Astrocyte of the cerebellum (primary cell): ENCODE measurements around the gene SERF1B.
"Not testable (repeated sequence)": the region's sequence is repeated elsewhere in the genome, so short reads cannot be mapped to it uniquely, and the experiment has no call there.

Source experiments
- DNase-seq: peaks from one replicate; pipeline ENCODE4 v3.0.0-alpha.2; 2011; ENCODE audit warnings: low read depth
- H3K4me3 ChIP-seq: 2 replicates; pipeline ENCODE4 v1.5.1; 2011; ENCODE audit warnings: mild to moderate bottlenecking, low read depth, low read length, moderate library complexity
- in situ Hi-C: cut with HindIII; loops from 2 replicates; pipeline ENCODE4 v1.10.0; 2017; ENCODE audit warnings: low sequenced_read_pairs

Gene SERF1B

DNA sequence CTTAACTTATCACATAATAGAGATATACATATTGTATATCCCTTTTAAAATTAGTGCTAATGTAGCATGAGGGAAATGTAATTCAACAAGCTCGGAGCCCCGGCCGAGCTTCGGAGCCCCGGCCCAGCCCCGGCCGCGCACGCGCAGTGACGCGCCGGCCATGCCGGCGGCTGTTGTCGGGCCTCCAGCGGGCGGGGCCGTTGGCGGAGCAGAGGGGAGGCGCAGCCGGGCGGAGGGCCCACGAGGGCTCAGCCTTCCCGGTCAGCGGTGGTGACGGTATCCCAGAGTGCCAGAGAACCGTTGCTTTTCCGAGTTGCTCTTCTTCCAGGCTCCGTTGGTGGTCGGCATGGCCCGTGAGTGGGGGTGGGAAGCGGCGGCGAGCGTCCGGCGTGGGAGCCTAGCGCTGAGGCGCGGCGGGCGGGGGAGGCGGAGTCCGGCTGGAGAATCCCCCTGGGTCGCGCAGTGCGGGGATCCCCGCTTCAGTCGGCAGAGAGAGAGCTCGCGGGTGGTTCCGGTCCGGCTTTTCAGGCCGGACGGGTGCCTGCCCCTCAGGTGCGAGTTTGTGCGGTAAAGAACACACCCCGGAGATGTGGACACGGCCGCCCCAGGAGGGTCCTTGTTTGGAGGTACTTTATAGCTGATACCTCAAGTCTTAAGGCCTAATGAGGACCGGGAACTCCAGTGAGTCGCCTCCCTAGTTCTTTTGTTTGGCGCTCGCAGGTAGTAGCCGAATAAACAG, at the start of gene SERF1B:
SERF1B (plus strand) TSS at position 146 of the 739 bp plus-strand sequence; CDS start at position 347, 201 bp downstream.
- in situ Hi-C loops, DNase-seq, H3K4me3 ChIP-seq: not testable (repeated sequence)

DNA sequence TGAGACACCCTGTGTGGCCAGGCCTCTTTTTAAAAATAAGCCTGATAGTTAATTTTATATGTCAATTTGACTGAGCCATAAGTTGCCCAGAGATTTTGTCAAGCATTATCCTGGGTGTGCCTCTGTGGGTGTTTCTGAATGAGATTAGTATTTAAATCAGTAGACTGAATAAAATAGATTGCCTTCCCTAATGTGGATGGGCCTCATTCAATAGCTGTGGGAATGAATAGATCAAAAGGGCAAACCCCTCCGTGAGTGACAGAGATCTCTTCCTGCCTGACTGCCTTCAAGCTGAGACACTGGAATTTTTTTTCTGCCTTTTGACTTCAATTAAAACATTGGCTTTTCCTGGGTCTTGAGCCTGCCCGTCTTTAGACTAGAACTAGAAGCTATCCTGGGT, 33.3 kb upstream of the SERF1B start:
- DNase-seq, H3K4me3 ChIP-seq, in situ Hi-C loops: not testable (repeated sequence)

DNA sequence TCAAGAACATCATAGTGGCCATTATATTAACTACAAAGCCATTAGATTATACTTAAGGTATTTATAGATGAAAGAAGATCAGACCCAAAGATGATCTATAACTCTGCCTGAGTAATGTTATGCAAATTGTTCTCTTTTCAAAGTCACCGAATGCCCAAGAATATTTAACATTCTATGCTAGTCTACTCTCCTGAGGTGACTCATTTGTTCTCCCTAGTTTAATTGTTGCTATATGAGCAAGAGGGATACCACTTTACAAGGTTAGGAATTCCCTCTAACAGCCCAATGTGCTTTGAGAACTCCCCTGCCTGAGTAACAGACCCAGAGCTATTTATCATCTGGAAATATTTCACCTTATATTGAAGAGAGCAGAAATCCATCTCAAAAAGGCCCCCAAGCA, 29.5 kb upstream of the SERF1B start:
- H3K4me3 ChIP-seq, in situ Hi-C loops, DNase-seq: not testable (repeated sequence)

DNA sequence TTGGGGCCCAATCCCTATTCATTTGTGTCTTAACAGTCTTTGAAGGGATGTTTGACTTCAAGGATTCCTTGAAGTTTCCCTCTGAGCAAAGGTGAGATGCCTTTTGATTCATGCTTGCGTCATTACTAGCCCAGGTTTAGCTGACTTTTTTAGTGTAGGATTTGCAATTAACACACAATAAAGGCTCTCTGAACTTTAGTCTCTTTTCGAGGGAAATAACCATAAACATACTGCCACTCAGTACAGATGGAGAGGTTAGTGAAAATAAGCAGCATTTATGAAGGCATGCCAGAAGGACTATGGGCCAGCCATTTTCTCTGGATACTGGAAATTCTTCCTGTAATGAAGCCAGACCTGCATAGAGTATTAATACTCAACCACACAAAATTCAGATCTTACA, 4.4 kb upstream of the SERF1B start:
- DNase-seq, H3K4me3 ChIP-seq, in situ Hi-C loops: not testable (repeated sequence)

DNA sequence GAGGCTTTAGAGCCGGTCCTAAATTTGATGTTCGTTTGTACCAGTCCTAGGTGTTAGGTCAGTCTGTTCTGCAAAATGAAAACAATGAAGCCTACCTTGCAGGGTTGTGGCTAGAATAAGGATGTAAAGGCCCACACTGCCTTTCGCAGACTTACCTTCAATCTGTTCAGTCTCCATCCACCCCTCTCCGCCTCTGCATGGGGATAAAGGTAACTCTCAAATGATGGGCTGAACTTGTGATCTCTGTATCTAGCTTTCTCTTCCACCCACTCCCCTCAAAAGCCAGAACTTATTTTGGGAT, 744 bp downstream of the SERF1B start:
- H3K4me3 ChIP-seq, DNase-seq, in situ Hi-C loops: not testable (repeated sequence)

DNA sequence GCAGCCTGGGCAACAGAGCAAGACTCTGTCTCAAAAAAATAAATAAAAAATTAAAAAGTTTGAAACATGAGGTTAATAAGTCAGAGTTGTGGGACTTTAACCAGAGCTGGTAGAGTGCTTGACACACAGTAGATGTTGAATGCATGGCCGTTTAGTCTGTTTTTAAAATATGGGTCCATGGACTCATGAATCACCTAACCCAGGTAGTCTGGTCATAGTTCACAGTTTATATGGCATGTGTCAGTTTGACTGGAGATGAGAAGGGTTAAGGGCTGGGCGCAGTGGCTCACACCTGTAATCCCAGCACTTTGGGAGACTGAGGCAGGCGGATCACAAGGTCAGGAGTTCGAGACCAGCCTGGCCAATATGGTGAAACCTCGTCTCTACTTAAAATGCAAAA, 6.2 kb downstream of the SERF1B start:
- DNase-seq, H3K4me3 ChIP-seq, in situ Hi-C loops: not testable (repeated sequence)

DNA sequence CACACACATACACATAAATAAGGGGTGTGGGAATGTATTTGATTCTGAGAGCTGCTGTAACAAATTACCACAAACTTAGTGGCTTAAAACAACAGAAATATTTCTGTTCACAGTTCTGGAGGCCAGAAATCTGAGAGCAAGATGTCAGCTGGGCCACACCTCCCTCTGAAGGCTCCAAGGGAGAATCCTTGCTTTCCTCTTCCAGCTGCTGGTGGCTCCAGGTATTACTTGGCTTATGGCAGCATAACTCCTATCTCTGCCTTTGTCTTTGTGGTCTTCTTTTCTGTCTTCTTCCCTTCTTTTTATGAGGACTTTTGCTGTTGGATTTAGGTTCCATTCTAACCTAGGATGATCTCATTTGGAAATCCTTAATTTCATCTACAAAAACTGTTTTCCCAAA, 16.4 kb downstream of the SERF1B start:
- in situ Hi-C loops, H3K4me3 ChIP-seq, DNase-seq: not testable (repeated sequence)

DNA sequence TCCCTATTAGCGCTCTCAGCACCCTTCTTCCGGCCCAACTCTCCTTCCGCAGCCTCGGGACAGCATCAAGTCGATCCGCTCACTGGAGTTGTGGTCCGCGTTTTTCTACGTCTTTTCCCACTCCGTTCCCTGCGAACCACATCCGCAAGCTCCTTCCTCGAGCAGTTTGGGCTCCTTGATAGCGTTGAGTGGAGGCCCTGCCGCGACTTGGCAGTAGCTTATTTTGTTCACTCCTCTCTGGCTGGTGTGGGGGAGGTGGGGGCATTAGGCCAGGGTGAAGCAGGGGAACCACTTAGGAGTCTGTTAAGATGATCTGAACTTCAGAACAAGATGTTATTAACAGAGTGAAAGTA, 24.7 kb downstream of the SERF1B start:
- DNase-seq, H3K4me3 ChIP-seq, in situ Hi-C loops: not testable (repeated sequence)

DNA sequence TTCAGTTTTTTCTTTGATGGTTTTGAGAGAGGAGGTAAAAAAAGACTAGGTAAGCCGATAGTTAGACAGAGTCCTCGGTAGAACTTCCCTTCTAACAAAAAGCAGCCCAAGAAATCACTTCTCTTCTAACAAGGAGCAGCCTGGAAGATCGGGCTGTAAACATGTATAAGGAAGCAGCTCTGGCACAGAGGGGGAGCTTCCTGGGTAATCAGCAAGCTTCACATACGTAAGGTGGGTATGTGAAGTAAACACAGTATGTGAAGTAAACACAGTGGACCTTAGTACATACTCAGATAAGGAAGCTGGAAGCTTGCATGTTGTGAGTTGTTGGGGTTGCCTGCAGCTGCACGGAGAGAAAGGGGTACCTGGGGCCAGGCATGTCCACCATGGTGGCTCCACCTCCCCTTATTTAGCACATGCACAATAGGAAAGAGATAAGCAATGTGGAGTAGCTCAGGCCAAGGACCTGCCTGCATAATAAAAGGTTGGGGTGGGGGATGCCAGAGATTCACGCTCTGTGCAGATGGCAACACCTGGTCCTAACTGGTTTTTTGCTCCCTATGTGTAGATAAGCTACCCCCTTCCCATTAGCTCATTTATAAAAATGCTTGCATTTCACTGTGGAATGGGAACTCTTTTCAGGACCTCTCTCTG, 31.4 kb downstream of the SERF1B start:
- H3K4me3 ChIP-seq, in situ Hi-C loops, DNase-seq: not testable (repeated sequence)

DNA sequence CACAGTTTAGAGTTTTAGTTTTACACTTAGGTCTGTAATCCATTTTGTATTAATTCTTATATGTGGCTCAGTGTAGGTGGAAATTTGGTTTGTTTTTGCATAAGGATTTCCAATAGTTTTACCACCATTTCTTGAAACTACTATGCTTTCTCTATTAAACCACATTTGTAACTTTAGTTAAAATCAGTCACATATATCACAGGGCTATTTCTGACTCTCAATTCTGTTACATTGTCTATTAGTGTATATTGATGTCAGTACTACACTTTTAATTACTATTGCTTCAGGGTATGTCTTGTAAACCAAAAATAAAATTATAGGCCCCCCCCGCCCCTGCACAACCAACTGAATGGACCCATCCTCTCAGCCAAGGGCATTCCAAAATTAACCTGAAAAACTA, 32.1 kb downstream of the SERF1B start:
- in situ Hi-C loops, DNase-seq, H3K4me3 ChIP-seq: not testable (repeated sequence)

DNA sequence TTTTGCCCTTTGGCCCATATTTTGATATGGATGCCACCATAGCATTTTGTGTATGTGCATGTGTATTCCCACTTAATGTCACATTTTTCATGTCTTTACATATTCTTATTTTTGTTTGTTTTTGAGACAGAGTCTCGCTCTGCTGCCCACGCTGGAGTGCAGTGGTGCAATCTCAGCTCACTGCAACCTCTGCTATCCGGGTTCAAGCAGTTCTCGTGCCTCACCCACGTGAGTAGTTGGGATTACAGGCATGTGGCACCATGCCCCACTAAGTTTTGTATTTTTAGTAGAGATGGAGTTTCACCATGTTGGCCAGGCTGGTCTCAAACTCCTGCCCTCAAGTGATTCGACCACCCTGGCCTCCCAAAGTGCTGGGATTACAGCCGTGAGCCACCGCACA, 52.6 kb downstream of the SERF1B start:
- in situ Hi-C loops, result not testable (repeated sequence)

DNA sequence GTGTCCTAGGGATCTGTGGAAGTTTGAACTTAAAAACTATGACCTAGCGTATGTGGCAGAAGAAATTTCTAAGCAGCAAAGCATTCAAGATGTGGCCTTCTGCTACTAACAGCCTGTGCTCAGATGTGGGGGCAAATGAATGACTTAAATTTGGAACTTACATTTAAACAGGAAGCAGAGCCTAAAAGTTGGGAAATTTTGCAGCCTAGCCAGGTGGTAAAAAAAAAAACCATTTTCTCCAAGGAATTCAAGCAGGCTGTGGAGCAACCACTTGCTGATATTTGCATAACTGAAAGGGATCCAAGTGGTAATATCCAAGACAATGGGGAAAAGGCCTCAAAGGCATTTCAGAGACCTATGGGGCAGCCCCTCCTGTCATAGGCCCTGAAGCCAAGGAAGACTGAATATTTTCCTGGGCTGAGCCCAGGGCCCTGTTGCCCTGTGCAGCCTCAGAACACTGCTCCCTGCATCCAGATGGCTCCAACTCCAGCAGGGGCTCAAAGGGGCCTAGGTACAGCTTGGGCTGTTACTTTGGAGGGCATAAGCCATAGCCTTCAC, 63.9 kb downstream of the SERF1B start:
- H3K4me3 ChIP-seq, in situ Hi-C loops, DNase-seq: not testable (repeated sequence)

More for the DNA sequence above, 52.6 kb downstream of the SERF1B start:
- not testable (repeated sequence) for H3K4me3 ChIP-seq, DNase-seq

DNA sequence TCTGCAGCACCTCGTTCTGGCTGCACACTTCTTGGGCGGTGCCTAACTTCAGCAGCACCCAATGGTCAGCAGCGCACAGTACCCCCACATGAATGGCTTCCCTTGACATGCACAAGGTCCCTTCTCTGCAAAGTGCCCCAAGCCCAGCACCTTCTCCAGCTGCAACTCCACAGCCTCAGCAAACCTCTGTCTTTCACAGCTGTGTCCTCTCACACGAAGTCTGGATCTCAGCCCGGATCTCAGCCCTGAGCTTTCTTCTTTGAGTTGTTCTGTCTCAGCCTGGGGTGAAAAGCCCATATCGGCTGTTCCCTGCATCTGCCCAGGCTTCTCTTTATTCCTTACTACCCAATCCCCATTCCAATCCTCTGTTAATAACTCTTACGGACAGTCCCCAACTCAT, 66.7 kb downstream of the SERF1B start:
- in situ Hi-C loops, DNase-seq, H3K4me3 ChIP-seq: not testable (repeated sequence)
